Measurements from ENCODE around the gene NFASC. TPM values are rescaled to one million over a fixed set of nuclear protein-coding genes. Genes with fewer than 3 reads are reported as not detected.
A peak's percentile ranks its signal among the peaks of the same experiment; 100 is the strongest.

The NFASC gene
- polyA plus RNA-seq, 10 donors = 0.71 to 3.5 (median 1.1) TPM

DNA sequence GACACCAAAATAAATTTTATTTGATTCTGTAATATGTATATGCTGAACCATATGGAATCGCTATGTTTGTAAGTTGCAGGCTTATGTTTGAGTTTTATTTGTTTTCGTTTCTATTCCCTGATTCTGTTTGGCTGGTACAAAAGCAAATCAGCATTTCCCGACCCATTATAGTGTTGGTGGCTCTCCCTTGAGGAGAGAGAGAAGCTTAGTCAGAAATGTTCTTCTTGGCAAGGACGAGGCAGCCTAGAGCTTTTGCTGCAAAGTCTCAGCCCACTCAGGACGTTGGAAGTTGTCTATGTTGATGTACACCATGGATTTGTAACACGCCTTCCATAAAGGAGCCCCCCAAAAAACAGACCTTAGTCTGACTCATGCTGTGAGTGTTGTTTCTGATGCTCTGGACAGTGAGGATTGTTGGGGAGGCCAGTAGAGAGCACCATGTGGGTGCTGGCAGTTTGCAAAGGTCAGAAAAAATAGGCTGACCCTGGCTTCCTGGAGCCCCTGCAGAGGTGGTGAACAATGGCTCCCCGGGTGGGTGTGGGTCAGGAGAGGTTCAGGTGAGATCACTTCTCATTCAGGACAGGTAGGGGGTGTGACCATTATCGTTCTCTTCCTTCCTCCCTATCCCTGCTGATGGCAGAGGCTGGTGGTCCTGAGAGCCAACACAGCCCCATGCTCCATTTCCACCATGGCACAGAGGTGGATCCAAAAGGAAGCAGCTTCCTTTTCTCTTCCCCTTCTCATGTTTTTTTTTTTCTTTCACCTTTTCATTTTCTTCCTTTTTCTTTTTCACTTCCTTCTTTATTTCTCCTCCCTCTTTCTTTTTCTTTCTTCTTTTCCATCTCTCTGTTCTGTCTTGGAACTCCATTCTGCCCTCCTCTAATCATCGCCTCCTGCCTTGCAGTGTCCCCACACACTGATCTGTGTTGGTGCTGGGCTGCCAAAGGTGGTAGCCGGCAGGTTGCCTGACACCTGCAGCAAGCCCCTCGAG is 88.0 kb downstream of the NFASC start:
- DNase-seq = no peak

DNA sequence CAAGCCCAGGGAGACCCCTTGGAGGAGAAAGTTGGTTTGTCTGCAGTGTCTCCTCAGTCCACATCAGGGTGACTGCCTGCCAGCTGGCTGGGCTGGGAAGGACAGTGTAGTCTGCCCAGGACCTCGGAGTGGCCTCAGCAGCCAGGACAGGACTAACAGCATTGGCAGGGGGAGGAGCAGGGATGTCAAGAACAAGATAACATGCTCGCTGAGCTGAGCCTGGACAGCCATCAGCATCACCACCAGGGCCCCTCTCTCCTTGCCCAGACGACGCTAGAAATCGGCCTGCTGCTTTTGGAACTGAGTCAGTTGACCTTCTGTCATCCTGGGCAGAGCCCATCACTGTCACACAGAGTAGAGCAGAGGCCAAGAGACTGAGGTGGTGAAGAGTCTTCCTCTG is 88.7 kb downstream of the NFASC start:
- no peak for DNase-seq

DNA sequence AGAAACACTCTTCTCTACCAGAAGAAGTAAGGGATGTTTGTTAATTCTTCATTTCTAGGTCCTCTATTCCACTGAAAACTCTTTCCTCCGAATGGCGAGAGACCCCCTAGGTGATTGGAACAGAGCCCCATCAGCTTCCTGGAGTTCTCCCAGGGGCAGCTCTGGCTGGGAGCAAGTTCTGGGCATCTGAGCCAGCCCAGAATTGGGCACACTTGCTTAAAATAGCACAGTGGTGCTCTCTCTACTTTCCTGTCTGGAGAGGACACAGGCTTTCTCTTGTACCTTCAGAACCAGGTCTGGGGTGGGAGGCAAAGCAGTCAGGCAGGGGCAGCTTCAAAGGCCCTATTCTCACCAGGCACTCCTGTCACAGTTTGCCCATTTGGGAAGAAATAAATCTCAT is 89.2 kb downstream of the NFASC start:
- no peak for DNase-seq

DNA sequence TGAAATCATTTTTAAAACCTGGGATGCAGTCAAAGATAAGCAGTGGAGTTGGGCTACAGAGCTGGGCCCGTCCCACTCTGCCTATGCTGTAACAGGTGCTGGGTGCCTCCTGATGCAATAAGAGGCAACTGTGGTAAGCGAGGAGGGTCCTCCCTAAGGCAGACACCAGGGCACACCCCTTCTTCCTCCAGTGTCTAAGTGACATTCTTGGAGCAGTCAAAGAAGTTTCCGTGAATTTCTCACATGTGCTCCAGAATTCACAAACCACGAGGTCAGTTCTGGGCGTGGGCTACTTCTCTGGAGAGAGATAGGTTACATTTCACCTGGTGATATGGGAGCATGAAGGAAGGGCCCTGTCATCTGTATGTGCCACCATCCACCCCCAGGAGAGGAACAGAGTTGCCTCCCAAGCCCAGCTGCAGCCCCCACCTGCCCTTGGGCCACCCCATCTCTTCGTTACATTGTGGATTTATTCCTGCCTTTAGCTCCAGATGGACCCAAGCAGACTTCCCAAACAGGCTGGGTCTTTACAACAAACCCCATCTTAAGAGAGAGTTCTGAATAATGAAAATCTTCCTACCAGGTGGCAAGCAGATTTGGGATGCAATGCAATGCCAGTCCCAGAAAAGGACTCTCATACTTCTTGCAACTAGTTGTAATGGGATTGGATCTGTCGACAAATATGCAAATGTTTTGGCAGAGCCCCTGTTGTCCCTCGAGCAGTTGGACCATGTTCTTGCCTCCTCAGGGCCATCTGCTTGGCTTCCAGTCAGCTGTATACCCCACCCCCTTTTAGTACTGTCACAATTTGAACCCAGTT is 89.9 kb downstream of the NFASC start:
- no peak for DNase-seq

DNA sequence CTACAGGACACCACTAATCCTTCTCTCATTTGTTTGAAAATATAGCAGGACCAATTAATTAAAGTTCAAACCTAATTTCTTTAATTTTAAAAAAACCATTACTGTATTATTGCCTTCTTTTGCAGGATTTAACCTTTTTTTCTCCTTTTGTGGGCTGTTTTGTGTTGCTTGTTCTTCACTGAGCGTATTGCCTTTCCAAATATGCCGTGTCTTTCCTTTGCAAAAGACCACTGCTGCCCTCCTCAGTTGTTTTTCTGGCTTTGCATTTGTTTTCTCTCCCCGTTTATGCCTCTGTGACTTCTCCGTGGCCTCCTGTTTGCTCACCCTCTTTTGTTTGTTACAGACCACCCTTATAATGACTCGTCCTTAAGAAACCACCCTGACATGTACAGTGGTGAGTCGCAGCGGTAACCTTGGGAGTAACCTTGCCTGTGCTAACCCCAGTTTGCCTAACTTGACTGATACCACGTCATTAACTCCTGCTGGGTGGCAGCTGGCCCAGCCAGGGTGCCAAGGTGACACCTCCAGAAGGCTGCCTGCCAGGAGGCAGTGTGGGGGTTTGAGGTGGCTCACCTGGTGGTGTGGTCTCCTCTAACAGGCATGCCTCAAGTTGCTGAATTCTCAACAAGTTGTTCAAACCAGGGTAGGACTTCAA is 91.2 kb downstream of the NFASC start:
- no peak for DNase-seq

DNA sequence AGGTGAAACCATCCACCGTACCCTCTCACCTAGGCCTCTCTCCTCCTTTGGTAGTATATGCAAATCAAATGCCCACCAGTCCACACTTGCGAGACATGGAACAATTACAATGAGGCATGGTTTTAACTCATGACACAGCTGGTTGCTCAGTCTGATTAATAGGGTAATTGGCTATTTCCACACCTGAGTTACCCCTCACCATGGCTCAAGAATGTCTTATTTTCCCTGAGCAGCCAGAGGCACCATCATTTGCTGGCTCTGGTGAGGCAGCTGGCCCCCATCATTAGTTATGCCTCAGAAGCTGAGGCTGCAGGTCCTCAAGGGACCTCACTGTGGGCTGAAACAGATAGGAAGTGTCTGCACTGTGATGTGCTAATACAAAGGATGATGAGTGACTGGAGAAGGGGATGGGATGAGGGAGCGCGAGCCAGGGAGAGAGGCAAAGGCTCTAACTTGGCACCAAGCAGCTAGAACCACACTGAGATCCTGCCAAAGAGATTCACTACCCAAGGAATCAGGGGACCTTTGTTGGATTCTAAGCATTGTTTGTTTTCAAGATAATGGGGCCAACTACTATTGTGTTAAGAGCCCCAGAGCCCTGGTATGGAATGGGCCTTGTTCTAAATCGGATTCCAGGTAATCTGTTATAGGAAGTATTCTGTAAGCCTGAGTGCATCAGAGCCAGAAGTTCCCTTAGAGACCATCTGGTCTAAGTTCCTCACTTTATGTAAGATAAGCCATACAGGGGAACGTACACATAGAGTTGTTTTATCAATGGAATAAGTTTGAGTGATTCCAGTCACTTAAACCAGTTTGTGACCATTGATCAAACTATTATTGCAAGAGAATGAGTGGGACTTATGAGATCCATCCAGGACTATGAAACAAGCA is 92.3 kb downstream of the NFASC start:
- no peak for DNase-seq

DNA sequence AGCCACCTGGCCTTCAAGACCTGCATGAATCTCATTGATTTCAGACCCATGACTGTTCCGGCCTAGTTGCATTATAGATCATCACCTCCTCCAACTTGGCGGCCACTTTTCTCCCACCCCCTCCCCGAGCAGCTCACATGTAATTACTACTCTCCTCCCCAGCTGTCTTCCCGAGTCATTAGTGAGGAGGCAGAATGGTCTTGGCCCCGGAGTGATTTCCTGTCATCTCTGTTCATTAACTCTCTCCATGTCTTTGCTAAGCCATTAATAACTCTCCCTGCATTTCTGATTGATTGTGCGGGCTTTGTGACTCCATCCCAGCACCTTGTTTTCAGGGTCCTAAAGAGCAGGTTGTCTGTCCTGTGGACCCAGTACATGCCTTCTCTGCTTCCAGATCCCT is 96.8 kb downstream of the NFASC start:
- DNase-seq = no peak

DNA sequence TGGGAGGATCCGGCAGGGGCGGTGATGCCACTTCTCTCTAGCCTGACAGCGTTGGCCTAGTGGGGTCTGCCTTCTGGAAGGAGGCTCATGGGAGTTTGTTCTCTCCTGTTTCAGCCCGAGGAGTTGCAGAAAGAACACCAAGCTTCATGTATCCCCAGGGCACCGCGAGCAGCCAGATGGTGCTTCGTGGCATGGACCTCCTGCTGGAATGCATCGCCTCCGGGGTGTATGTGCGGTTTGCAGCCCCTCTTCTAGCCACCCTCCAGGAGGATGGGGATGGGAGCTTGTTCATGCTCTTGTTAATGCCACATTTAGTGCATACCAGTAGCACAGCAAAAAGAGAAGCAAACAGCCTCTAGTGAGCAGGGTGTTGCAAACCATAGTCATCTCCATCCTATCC is 97.5 kb downstream of the NFASC start:
- no peak for DNase-seq

DNA sequence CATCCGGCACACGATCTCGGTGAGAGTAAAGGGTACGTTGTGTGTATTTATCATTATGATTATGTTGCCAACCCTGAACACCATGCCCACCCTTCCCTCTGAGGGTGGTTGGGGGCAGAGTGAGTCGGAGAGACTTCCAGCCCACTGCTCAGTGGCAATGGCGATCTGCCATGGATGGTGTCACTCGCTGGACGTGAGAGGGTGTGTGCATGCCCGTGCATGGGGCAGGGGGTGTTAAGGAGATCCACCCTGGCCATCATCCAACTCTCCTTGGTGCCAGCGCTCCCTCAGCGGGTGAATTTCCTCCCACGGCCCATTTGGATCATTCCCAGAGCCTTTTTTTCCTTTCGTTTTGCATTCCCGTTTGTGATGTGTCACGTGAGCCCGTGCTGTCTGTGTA is 98.3 kb downstream of the NFASC start:
- DNase-seq = no peak

DNA sequence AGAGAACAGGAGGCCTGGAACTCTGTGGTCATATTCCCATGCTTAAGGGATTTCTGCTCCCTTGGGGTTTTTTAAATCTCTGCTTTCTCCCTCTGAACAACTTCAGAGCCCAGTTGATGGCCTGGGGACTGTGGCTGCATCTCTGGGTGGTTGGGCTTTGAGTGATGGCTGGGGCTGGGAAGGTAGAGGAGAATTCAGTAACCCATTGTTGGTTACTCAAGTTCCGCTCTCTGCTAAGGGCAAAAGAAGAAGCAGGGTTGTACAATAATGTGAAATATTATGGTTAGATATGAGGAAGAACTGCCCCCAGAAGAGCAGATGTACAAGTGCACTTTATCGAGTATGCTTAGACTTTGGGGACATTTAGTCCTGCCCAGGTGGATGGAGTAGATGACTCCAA is 100.3 kb downstream of the NFASC start:
- no peak for DNase-seq

DNA sequence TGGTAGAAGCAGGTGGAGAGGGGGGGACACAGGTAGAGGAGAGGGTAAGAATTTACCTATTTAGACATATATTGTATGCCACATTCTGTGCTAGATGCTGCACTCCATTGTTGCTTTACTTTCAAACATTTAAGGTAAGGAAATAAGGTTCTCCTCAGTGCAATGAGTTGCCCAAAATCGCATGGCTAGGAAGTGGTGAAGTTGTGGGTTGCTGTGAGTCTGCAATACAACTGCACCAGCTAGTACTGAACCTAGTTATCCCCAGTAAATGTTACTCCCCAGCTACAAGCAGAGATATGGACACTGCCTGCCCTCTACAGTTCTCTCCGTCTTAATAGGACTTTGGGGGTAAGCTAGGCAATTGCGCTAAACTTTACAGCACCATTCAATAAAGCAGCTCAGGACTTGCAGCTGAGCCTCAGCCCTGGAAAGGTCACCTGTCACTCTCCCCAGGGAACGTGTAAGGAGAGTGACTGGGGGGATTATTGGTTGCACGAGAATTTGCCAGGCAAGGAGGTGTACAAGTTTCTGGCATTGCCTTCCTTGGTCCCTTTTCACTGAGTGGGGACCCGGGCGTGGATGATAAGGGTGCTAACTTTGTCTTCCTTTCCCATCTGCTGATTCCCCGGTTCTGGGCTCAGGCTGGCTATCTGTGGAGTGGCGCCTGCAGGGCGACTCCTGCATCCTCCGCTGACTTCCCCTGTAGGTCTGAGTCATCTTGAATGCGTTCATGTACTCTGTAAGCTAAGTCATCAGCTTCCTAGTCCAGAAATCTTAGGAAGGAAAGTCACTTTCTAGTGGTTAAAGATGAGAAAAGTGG is 101.1 kb downstream of the NFASC start:
- DNase-seq = peak in 1 of 3 donors; percentile 34

DNA sequence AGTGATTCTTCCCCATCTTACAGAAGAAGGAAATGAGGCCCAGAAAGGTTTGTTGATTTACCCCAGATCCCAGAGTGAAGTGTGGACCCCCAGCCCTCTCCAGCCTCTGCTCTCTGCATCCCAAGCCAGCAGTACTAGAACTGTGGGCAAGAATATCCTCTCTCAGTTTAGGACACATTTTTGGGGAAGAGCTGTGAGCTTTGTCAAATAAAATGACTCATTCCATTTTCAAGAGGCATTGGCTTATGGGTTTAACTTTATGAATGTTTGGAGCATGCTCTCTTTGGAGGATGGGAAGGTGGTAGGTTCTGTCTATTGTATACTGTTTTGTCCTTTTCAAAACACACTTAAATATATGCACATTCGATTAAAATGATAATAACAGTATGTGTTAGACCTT is 101.8 kb downstream of the NFASC start:
- DNase-seq = no peak

DNA sequence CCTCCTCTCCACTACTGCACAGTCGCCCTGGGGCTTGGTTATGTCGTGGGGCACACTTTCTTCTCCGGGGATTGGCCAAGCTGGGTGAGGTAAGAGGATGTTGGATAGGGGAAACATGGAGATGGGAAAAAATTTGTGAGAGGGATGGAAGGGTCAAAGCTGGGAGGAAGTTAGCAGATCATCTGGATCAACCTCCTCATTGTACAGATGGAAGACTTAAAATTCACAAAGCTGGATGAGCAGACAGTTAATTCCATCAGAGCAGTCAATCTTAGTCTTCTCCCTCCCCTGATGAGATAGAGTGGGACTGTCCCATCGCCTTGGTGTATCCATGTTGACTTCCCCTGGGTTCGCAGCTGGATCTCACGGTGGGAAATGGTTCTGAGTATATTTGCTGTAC is 102.8 kb downstream of the NFASC start:
- no peak for DNase-seq

DNA sequence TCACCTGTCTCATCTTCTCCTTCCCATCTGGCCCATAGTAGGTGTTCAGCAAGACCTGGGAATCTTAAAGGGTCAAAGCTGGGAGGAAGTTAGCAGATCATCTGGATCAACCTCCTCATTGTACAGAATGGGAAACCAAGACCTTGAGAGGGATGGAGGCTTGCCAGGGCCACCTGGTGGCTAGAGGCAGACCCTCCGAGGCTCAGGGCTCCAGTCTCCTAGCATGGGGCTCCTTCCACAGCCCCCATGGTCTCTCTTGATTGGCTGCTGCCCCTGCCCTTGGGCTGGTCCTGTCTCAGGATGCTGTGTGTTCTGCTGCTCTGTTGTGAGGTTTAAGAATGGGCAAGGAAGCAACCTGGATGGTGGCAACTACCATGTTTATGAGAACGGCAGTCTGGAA is 103.7 kb downstream of the NFASC start:
- no peak for DNase-seq

DNA sequence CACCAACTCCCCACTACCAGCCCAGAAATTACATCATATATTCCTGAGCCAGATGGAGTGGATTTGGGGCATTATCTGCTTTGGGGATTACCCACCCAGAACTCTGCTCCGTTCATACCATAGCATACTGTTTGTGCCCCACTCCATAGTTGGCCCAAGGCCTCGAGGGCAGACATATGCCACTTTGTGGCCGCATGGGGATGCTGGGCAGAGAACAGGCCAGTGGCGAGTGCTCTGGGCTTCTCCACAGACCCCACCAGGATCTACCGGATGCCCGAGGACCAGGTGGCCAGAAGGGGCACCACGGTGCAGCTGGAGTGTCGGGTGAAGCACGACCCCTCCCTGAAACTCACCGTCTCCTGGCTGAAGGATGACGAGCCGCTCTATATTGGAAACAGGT is 104.4 kb downstream of the NFASC start:
- DNase-seq = no peak

DNA sequence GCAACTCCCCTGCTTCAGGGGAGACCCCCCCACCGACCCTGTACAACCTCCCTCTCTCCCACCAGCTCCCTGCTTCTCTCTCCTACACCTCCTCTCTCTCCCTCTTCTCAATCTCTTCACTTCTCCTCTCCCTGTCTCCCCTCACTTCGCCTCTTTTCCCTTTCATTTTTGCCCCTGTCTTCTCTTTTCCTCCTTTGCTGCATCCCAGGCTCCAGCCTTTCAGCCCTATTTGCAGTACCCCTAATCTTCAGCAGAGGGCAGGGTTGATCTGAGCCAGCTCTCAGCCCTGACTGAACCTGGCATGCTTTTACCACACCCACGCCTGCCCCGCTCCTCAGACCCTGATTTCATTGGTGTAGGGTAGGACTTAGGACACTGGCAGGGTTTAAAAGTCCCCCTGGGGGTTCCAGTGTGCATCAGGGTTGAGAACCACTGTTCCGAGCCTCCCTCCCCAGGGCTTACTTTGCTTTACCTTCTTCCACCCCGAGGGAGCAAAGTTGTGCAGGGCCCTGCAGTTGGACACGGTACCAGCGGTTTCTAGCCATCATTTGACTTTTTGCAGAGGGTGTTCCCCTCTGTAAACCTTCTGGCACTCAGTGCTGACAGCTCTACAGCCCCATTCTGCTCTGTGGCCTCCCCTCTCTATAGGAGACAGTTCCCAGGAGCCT is 105.0 kb downstream of the NFASC start:
- peak in 2 of 3 donors; percentile 54 to 75 for DNase-seq

DNA sequence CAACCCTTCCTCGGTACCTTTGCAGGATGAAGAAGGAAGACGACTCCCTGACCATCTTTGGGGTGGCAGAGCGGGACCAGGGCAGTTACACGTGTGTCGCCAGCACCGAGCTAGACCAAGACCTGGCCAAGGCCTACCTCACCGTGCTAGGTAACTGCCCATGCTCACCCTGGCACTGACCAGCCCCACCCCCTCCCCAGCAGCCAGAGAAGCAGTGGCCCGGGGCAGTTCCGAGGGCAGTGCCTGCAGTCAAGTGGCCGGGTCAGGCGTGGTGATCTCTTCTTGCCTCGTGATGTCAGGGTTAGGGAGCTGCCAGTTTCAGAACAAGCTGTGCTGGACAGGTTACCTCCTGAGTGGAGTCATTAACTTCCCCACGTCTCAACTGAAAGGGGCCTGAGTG is 106.0 kb downstream of the NFASC start:
- no peak for DNase-seq

DNA sequence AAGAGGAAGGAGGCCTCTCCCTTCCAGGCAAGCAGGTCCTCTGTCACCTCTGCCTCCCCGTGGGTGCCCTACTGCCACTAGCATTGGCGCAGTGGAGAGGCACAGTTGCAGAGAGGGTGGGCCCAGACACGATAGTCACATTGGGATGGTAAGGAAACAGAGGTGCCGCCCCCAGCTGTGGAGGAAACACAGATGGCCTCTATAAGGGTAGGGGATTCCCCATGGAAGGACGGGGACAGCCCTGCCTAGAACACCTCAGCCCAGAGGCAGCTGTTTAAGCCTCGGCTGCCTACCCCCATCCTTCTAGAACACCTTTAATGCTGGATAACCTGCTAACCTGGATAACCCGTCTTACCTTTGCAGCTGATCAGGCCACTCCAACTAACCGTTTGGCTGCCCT is 106.7 kb downstream of the NFASC start:
- no peak for DNase-seq

DNA sequence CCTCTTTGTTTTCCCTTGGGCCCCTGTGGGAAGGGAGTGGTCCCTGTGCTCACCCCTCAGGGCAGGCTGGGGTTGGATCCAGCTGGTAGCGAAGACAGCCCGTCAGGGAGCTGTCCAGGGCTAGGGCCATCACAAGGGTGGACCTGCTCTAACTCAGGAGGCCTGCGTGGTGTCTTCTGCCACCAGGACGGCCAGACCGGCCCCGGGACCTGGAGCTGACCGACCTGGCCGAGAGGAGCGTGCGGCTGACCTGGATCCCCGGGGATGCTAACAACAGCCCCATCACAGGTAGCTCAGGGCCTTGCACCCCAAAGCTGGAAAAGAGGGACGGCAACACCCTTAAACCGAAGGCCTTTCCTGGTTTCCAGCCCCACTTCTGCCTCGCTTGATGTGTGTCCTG is 108.1 kb downstream of the NFASC start:
- no peak for DNase-seq

DNA sequence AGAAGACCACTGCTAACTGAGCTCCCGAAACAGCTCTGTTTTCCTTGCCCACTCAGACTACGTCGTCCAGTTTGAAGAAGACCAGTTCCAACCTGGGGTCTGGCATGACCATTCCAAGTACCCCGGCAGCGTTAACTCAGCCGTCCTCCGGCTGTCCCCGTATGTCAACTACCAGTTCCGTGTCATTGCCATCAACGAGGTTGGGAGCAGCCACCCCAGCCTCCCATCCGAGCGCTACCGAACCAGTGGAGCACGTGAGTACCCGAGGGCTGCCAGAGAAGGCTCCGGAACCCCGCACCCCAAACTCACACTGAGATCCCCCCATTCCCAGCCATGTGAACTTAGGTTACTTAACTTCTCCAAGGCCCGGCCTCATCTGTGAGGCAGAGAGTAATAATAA is 108.6 kb downstream of the NFASC start:
- DNase-seq = no peak

Measured in muscle of back (tissue), 11 donors.